Measurements from ENCODE around the gene MMP17. TPM values are rescaled to one million over a fixed set of nuclear protein-coding genes. Genes with fewer than 3 reads are reported as not detected.

Gene MMP17
- total RNA-seq, 1 experiment from 2014 or later: 12.6 TPM

DNA sequence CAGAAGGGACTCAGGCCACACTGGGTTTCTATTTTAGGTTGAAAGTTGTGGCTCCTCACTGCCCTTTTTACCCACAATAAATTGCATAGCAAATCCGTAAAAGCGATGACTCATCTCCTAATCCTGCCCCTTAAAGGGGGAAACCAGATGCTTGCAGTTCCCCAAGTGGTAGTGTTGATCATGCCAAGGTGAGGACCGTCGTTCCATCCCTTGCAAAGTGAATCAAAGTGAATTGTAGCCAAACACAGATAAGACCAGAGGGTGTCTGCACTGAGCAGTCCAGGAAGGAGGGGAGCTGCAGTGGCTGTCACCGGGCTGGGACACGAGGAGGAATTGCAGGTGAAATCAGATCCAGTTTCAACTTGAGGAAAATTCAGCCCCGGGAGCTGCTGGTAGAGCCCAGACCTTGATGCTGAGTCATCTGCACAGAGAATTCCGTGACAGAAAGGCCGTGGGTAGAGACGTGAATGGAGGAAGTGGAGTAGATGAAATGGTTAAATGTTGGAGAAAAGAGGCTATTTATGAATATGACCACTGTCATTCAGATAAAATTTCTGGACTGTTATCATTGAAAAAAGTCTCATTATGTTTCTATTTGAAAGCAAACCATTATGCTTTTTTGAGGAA, 44.2 kb upstream of the MMP17 start:
- no peaks in the 10 kb centered on the region for H3K27me3 ChIP-seq (replicated peaks; ENCODE audit: insufficient read depth, low read depth, low read length, poor library complexity)
- no peak for TF ChIP-seq EZH2 (IDR thresholded peaks at IDR 0.05; ENCODE audit: borderline replicate concordance, low read depth, low read length, poor library complexity, severe bottlenecking)
- TF ChIP-seq, protein P1, sequence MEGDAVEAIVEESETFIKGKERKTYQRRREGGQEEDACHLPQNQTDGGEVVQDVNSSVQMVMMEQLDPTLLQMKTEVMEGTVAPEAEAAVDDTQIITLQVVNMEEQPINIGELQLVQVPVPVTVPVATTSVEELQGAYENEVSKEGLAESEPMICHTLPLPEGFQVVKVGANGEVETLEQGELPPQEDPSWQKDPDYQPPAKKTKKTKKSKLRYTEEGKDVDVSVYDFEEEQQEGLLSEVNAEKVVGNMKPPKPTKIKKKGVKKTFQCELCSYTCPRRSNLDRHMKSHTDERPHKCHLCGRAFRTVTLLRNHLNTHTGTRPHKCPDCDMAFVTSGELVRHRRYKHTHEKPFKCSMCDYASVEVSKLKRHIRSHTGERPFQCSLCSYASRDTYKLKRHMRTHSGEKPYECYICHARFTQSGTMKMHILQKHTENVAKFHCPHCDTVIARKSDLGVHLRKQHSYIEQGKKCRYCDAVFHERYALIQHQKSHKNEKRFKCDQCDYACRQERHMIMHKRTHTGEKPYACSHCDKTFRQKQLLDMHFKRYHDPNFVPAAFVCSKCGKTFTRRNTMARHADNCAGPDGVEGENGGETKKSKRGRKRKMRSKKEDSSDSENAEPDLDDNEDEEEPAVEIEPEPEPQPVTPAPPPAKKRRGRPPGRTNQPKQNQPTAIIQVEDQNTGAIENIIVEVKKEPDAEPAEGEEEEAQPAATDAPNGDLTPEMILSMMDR (conservative IDR thresholded peaks at IDR 0.05; ENCODE audit: low read depth, low read length): no peak
- H3K4me1 ChIP-seq (ENCODE audit: insufficient read depth, low read length, poor library complexity, severe bottlenecking): peaks cover 26% of the 10 kb centered on the region
- H3K4me3 ChIP-seq (ENCODE audit: low read depth, low read length, poor library complexity, severe bottlenecking): peak overlapping the region; percentile 26
- H3K36me3 ChIP-seq (ENCODE audit: insufficient read depth, low read length, poor library complexity, severe bottlenecking): peaks cover 27% of the 10 kb centered on the region
- ChIA-PET CTCF (no interaction called here), POLR2A (ENCODE audit: low non-redundant PET) (interaction anchor here (0.5 kb wide), 1 partner anchor 61 kb away, joined by 3 read pairs; no protein-coding TSS in a partner anchor)
- H3K9me3 ChIP-seq (ENCODE audit: low read depth, low read length, poor library complexity, severe bottlenecking): no peaks in the 10 kb centered on the region
- peak overlapping the region; percentile 70 for H3K27ac ChIP-seq (ENCODE audit: low read depth, low read length, poor library complexity, severe bottlenecking)
- intact Hi-C loops (cut with micrococcal nuclease; ENCODE audit: unreplicated experiment): no loop called here
- BruUV-seq (replicated peaks): TSS peak; percentile 64
- DNase-seq (ENCODE audit: low spot score): peak; percentile 87

DNA sequence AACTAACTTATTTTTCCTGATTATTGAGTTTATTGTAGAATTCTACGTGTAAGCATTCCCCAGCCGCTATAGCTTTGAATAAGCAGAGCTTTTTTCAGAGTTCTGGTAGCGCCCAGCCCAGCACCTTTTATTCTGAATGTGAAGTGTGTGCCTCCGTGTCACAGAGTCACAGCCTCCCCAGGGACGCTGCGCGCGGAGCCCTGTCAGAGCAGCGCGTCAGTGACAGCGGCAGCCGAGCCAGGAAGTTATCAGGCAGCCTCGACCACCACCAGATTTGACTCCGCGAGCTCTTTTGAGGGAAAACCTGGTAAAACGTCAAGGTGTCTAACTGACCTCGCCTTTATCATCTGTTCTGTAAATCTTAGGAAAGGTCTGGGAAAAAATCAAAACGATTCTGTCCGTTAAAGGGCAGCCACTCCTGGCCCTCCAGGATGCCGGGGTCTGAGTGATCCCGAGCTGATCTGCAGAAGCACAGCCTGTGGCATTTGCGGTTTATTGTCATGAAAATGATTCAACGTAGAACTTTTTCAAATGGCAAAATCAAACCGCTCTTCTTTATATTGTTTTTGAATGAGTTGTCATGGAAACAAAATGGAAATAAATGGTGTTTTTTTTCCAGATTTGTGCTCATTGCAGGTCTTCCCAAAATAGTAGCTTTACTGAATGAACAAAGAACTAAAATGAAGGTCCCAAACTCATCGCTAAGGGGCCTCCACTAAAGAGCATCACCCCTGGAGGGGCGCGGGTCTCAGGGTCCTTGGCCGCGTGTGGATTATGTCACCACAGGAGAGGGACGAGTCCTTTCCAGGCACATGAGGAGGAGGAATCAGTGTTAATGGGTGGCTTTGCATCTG, 43.1 kb upstream of the MMP17 start:
- BruUV-seq (replicated peaks): no TSS peak
- CTCF ChIA-PET: interaction anchor here (0.7 kb wide), 1 partner anchor 195 kb away, joined by 3 read pairs; no protein-coding TSS in a partner anchor
- H3K4me3 ChIP-seq (ENCODE audit: low read depth, low read length, poor library complexity, severe bottlenecking): no peak overlapping the region
- DNase-seq (ENCODE audit: low spot score): no peak
- intact Hi-C loops (cut with micrococcal nuclease; ENCODE audit: unreplicated experiment): no loop called here
- POLR2A ChIA-PET (ENCODE audit: low non-redundant PET): no interaction called here
- peaks cover 20% of the 10 kb centered on the region for H3K36me3 ChIP-seq (ENCODE audit: insufficient read depth, low read length, poor library complexity, severe bottlenecking)
- TF ChIP-seq EZH2 (IDR thresholded peaks at IDR 0.05; ENCODE audit: borderline replicate concordance, low read depth, low read length, poor library complexity, severe bottlenecking): no peak
- TF ChIP-seq, protein P1 (conservative IDR thresholded peaks at IDR 0.05; ENCODE audit: low read depth, low read length): no peak
- no peaks in the 10 kb centered on the region for H3K27me3 ChIP-seq (replicated peaks; ENCODE audit: insufficient read depth, low read depth, low read length, poor library complexity)
- H3K27ac ChIP-seq (ENCODE audit: low read depth, low read length, poor library complexity, severe bottlenecking): peak overlapping the region; percentile 70
- H3K9me3 ChIP-seq (ENCODE audit: low read depth, low read length, poor library complexity, severe bottlenecking): no peaks in the 10 kb centered on the region
- peaks cover 26% of the 10 kb centered on the region for H3K4me1 ChIP-seq (ENCODE audit: insufficient read depth, low read length, poor library complexity, severe bottlenecking)

DNA sequence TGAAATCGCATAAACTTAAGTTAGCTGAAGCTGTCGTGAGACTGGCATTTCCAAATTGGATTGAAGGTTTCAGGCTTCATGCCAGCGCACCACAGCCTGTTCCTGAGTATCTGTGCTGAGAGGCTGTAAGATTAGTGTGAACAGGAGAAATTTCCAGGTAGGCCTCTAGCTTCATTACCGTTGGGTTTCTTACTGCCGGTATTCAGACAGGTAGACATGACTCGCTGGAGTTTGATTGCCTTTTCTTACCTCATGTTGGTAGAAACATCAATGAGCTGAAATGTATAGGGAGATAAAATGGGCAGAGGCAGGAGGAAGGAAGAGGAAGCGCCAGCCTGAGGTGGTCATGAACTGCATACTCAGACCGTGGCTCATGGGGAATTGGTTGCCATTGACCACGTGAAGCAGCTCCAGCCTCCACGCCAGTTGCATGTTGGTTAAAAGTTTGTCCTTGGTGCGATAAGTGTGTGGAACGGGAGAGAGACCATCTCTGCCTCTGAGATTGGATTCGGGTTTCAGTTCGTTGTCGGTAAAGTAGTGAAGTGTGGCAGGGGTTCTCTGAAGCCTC, 42.3 kb upstream of the MMP17 start:
- Histone ChIP-seq H3K4me1 (ENCODE audit: insufficient read depth, low read length, poor library complexity, severe bottlenecking) (peaks cover 26% of the 10 kb centered on the region), H3K9me3 (ENCODE audit: low read depth, low read length, poor library complexity, severe bottlenecking) (no peaks in the 10 kb centered on the region), H3K4me3 (ENCODE audit: low read depth, low read length, poor library complexity, severe bottlenecking) (no peak overlapping the region), H3K27ac (ENCODE audit: low read depth, low read length, poor library complexity, severe bottlenecking) (peak overlapping the region; percentile 70), H3K36me3 (ENCODE audit: insufficient read depth, low read length, poor library complexity, severe bottlenecking) (peaks cover 23% of the 10 kb centered on the region), H3K27me3 (replicated peaks; ENCODE audit: insufficient read depth, low read depth, low read length, poor library complexity) (no peaks in the 10 kb centered on the region)
- TF ChIP-seq, protein P1 (conservative IDR thresholded peaks at IDR 0.05; ENCODE audit: low read depth, low read length): no peak
- TF ChIP-seq EZH2 (IDR thresholded peaks at IDR 0.05; ENCODE audit: borderline replicate concordance, low read depth, low read length, poor library complexity, severe bottlenecking): no peak
- POLR2A ChIA-PET (ENCODE audit: low non-redundant PET): no interaction called here
- intact Hi-C loops (cut with micrococcal nuclease; ENCODE audit: unreplicated experiment): no loop called here
- CTCF ChIA-PET: no interaction called here
- peak; percentile 28 for DNase-seq (ENCODE audit: low spot score)
- BruUV-seq (replicated peaks): no TSS peak
